Astrocyte of the spinal cord (primary cell): ENCODE measurements around the gene LRP1-AS.
A peak's percentile ranks its signal among the peaks of the same experiment; 100 is the strongest.

ENCODE experiments used
- DNase-seq: peaks from one replicate; pipeline ENCODE4 v3.0.0; 2011; ENCODE audit warnings: low read depth, low spot score
- H3K4me3 ChIP-seq: 2 replicates; pipeline ENCODE4 v1.5.1; 2011; ENCODE audit warnings: low read depth, mild to moderate bottlenecking, low read length, moderate library complexity
- in situ Hi-C: cut with HindIII; loops from 2 replicates; pipeline ENCODE4 v1.10.0; 2017; ENCODE audit warnings: low sequenced_read_pairs
- TF ChIP-seq, protein P1 (sequence below): IDR thresholded peaks from 2 replicates; pipeline ENCODE4 v1.5.1; 2012; ENCODE audit warnings: low read depth, mild to moderate bottlenecking, low read length, inconsistent platforms

LRP1-AS gene

DNA sequence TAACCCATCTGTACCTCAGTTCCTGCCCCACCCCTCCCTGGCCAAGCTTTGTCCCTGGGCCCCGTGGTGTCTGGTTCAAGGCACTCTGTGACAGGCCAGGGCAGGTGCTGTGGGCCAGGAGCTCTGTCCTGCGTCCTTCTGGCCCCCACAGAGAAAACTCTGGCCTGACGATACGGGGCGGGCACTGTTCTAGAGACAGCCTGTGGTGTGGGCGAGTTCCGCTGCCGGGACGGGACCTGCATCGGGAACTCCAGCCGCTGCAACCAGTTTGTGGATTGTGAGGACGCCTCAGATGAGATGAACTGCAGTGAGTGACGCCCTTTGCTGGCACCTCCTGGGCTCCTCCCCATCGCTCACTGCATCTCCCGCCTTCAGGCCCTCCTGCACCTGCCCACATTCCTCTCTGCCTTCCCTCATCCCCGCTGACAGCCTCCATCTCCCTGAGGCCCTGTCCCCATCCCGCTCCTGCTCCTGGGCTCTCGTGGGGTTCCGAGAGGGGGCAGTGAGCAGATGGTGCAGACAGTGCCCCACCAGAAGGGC lies 46.4 kb upstream of the LRP1-AS start:
- in situ Hi-C loops, result no loop called here
- TF ChIP-seq, protein P1, sequence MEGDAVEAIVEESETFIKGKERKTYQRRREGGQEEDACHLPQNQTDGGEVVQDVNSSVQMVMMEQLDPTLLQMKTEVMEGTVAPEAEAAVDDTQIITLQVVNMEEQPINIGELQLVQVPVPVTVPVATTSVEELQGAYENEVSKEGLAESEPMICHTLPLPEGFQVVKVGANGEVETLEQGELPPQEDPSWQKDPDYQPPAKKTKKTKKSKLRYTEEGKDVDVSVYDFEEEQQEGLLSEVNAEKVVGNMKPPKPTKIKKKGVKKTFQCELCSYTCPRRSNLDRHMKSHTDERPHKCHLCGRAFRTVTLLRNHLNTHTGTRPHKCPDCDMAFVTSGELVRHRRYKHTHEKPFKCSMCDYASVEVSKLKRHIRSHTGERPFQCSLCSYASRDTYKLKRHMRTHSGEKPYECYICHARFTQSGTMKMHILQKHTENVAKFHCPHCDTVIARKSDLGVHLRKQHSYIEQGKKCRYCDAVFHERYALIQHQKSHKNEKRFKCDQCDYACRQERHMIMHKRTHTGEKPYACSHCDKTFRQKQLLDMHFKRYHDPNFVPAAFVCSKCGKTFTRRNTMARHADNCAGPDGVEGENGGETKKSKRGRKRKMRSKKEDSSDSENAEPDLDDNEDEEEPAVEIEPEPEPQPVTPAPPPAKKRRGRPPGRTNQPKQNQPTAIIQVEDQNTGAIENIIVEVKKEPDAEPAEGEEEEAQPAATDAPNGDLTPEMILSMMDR, result no peak
- no peak overlapping the region for H3K4me3 ChIP-seq
- no peak for DNase-seq

DNA sequence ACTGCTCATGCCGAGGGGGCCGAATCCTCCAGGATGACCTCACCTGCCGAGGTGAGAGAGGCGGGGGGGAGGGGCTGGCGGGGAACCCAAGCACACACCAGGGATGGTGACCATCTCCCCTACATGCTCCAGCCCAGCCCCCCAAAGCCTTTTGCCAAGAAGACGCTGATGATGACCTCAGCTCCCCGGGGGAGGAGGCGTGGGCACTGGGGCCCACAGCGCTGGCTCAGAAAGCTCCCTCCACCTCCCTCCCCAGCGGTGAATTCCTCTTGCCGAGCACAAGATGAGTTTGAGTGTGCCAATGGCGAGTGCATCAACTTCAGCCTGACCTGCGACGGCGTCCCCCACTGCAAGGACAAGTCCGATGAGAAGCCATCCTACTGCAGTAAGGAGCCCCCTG lies 45.5 kb upstream of the LRP1-AS start:
- in situ Hi-C loops, result no loop called here
- no peak for DNase-seq
- no peak overlapping the region for H3K4me3 ChIP-seq
- TF ChIP-seq, protein P1, result no peak

DNA sequence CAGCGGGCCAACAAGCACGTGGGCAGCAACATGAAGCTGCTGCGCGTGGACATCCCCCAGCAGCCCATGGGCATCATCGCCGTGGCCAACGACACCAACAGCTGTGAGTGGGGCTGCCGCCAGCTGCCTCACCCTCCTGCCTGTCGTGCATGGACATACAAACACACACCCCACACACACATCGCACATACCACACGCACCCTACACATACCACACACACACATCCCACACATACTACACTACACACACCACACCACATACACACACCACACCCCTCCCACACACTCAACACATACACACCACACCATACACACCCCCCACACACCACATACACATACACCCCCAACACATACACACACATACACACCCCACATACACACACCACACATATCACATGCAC lies 44.0 kb upstream of the LRP1-AS start:
- TF ChIP-seq, protein P1, result no peak
- no peak overlapping the region for H3K4me3 ChIP-seq
- in situ Hi-C loops, result no loop called here
- DNase-seq, result no peak

DNA sequence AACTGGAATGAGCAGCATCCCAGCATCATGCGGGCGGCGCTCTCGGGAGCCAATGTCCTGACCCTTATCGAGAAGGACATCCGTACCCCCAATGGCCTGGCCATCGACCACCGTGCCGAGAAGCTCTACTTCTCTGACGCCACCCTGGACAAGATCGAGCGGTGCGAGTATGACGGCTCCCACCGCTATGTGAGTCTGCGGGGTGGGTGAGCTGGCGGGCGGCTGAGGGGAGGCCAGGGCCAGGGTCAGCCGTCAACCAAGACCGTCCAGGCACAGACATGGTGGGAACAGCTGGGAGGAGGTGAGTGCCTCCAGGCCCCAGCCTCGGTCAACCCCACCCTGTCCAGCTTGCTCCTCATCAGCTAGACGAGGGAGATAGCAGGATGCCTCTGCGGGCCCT lies 43.4 kb upstream of the LRP1-AS start:
- TF ChIP-seq, protein P1, result no peak
- no peak for DNase-seq
- in situ Hi-C loops, result no loop called here
- H3K4me3 ChIP-seq, result no peak overlapping the region

DNA sequence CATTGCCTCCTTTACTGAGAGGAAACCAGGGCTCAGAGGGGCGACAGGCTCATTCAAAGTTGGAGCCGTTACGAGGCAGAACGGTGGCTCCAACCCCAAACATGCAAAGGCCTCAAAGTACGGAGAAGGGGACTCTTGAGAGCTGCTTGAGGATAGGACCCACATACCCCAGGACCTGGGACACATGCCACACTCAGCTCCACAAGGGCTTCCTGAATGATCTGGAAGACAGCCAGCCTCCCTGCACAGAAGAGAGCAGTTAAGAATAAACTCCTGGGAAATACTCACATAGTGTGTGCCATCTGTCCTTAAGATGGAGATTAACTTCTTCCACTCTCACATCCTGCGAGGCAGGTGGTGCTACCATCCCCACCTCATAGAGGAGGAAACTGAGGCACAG lies 42.6 kb upstream of the LRP1-AS start:
- TF ChIP-seq, protein P1, result no peak
- in situ Hi-C loops, result no loop called here
- no peak overlapping the region for H3K4me3 ChIP-seq
- DNase-seq, result peak; percentile 19

DNA sequence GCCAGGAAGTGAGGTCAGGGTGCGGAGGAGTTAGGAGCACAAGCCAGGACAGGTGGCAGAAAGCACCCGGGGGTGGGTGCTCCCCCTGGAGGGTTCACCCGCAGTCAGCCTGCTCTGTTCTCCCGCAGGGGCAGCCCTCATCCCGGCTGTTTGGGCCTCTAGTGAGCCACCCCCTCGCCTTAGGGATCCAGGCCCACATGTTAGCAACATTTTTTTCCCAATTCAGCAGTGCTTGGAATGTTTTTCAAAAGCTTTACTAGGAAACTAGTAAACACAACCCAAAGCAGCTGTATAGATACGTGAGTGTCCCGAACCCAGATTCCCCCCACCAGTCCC lies 40.6 kb upstream of the LRP1-AS start:
- no peak for DNase-seq
- TF ChIP-seq, protein P1, result no peak
- in situ Hi-C loops, result no loop called here
- no peak overlapping the region for H3K4me3 ChIP-seq
